D341Med (cell line): Measurements from ENCODE around the gene TSEN34.
"Not testable (repeated sequence)": the region's sequence is repeated elsewhere in the genome, so short reads cannot be mapped to it uniquely, and the experiment has no call there.

ENCODE experiments used
- DNase-seq: peaks from one replicate; pipeline ENCODE4 v3.0.0; 2012; ENCODE audit warnings: low spot score

The TSEN34 gene

DNA sequence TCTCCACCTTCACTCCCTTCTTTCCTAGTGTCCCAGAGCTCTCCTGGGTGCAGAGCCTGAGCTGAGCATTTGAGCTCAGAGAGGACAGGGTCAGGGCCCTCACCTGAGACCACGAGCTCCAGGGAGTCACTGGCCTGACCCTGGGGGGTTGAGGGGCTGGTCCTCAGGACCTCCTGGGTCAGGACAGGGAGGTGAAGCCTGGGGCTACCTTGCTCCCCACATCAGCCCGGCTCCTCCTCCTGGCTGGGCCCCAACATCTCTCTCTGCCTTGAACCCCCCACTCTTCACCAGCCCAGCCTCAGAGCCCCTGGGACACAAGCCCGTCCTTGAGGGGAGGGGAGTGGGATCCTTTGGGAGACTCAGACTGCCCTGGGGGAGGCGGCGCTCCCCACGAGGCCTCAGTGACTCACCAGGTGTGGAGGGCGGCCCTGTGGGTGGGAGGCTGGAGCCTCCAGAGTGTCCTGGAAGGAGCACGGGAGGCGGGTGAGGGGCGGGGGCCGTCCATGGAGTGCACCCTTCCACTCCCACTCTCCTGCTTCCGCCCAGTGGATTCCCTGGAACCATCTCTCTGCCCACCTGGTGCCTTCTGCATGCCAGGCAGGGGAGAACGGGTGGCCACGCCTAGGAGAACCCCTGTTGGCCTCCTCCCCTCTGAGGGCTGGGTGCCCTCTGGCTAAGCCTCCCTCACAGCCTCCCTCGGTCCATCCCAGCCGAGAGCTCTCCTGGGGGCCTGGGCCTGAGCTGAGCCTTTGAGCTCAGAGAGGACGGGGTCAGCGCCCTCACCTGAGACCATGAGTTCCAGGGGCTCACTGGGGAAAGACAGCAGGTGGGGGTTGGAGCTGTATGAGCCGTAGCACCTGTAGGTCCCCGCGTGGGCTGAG is 48.6 kb downstream of the TSEN34 start:
- not testable (repeated sequence) for DNase-seq

DNA sequence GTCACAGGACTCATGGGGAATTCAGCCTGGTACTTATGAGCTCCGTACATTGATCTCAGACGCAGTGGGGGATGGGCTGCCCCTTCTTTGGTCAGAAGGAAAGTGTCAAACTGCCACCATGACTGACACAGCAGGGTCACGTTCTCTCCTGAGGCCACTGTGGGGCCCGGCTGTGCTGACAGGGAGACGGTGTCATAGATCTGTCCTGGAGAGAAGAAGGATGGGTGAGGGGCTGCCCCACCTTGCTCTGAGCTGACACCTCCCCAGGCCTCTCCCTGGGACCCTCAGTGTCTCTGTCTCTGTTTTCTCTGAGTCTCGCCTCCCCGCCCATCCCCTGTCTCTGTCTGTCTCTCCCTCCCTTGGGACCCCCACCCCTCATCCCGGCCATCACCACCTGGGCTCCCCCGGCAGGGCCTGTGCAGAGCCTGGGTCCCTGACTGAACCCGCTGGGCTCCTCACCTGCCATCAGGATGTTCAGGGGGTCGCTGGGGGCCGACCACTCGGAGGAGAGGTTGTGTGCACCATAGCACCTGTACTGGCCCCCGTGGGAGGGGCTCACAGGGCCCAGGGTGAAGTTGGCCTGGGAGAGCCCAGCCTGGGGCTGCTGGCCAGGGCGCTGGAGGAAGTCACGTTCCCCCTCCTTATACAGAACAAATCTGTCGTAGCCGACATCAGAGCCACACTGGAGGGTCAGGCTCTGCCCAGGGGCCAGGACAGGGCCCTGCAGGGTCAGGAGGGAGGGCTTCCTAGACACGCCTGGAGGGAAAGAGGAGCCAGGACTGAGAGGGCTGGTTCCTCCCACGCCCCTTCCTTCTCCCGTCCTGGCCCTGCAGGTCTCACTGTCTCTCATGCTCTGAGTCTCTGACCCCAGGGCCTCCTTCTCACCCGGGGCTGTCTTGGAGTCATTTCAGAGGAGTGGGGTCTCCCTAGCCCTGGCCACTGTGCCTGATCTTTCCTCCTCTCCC is 49.5 kb downstream of the TSEN34 start:
- DNase-seq: not testable (repeated sequence)

DNA sequence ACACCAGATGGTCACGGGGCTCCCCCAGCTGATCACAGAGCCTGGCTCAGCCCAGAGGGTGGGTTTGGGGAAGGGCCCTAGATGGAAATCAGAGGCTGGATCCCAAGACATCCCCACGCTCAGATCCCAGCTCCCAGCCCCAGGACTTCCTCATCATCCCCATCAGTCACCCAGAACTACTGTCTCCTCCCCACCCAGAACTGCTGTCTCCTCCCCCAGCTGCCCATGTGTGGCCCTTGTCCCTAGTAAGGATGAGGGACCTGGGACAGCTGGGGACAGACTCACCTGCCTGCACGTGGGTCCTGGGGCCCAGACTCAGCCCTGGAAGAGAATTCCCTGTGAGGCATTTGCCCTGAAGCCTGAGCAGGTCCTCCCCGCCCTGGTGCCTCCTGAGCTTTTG is 51.1 kb downstream of the TSEN34 start:
- not testable (repeated sequence) for DNase-seq

GRCh38 chr19:54242646-54243045 is 51.5 kb downstream of the TSEN34 start, which contains the start of gene LILRA6:
Gene LILRA6, minus strand, starts transcription at chr19:54242790.
- not testable (repeated sequence) for DNase-seq

DNA sequence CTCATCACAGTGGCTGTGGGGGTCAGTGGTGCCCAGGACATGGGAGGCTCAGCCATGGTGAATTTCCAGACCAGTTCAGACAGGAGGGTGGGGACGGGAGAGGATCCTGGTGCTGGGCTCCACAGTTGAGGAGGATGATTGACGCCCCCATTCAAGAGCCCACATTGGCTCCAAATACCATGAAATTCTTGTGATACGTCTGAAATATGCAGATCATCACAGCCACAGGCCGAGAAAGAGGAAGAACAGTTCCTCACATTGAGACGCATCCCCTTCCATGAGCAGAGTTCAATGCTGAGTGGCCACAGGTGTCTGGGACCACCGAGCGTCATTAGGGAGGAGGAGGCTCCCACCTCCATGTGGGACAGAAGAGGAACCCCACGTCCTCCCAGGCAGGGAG is 52.7 kb downstream of the TSEN34 start:
- not testable (repeated sequence) for DNase-seq
